ENCODE measurements around the gene AHCYL1. TPM values are rescaled to one million over a fixed set of nuclear protein-coding genes. Genes with fewer than 3 reads are reported as not detected.
A peak's percentile ranks its signal among the peaks of the same experiment; 100 is the strongest.

Gene AHCYL1
- total and polyA plus RNA-seq, 2 of the 8 experiments (the other 6 are each of a cell fraction or from before 2014, with no cell fraction given), result 64.5 to 95.9 TPM

- Histone ChIP-seq H2BK120ac (replicated peaks; ENCODE audit: low read depth, low read length) (no peak overlapping the region), H3K18ac (ENCODE audit: extremely low read depth, low read length) (no peak overlapping the region), H3K4ac (replicated peaks; ENCODE audit: insufficient read length, low read depth, low read length) (no peak overlapping the region), H4K5ac (ENCODE audit: insufficient read length, low read depth, low read length) (no peak overlapping the region), H2BK12ac (ENCODE audit: low read depth, low read length) (no peak overlapping the region), H2BK20ac (ENCODE audit: low read length) (no peak overlapping the region), H3K36me3 (ENCODE audit: control insufficient read depth in 2 of 4, insufficient read depth in 4 of 4, low read length in 3 of 4) (no peaks in the 10 kb centered on the region), H3K79me1 (ENCODE audit: low read depth, low read length) (no peaks in the 10 kb centered on the region), H3K9ac (replicated peaks in 1 of 4; ENCODE audit: extremely low read depth in 1 of 4, low read depth in 3 of 4, low read length in 3 of 4) (no peak overlapping the region), H3K79me2 (ENCODE audit: control insufficient read depth in 1 of 2, insufficient read depth in 2 of 2, low read length in 2 of 2) (no peaks in the 10 kb centered on the region), H3K14ac (ENCODE audit: insufficient read length) (no peak overlapping the region), H2BK15ac (ENCODE audit: low read length) (no peak overlapping the region), H3K4me1 (replicated peaks in 1 of 4; ENCODE audit: control insufficient read depth in 3 of 4, insufficient read depth in 4 of 4, low read length in 3 of 4) (peaks cover 0 to 5% (median 2%) of the 10 kb centered on the region in 4 experiments; a peak in 2 of 7 replicates), H3K27ac (ENCODE audit: low read depth, low read length) (no peak overlapping the region), H3K56ac (replicated peaks; ENCODE audit: insufficient read length, low read depth, low read length) (no peak overlapping the region), H3K23me2 (ENCODE audit: low read depth, low read length) (no peaks in the 10 kb centered on the region), H3K23ac (ENCODE audit: insufficient read length) (no peak overlapping the region), H4K20me1 (replicated peaks in 1 of 2; ENCODE audit: control insufficient read depth in 1 of 2, insufficient read depth in 2 of 2, low read length in 2 of 2) (no peaks in the 10 kb centered on the region), H3K9me3 (ENCODE audit: insufficient read depth in 2 of 2, low read depth in 1 of 2, low read length in 1 of 2) (peaks cover 0 to 5% of the 10 kb centered on the region in 2 experiments; a peak in 1 of 4 replicates), H2AFZ (ENCODE audit: low read length) (0 out of 2 replicates have a peak overlapping the region, but pooled peaks have one; percentile 51), H4K91ac (replicated peaks; ENCODE audit: insufficient read length, low read length) (no peak overlapping the region), H3K27me3 (replicated peaks in 1 of 4; ENCODE audit: control insufficient read depth in 3 of 4, extremely low read depth in 1 of 4, insufficient read depth in 3 of 4, low read length in 3 of 4) (no peaks in the 10 kb centered on the region), H3K4me2 (ENCODE audit: insufficient read depth in 1 of 2, low read depth in 2 of 2, low read length in 2 of 2) (no peak overlapping the region), H2AK5ac (ENCODE audit: low read depth, low read length) (no peak overlapping the region), H3K4me3 (ENCODE audit: extremely low read depth in 1 of 4, insufficient read depth in 2 of 4, low read depth in 3 of 4, low read length in 4 of 4) (no peak overlapping the region), H2BK5ac (ENCODE audit: low read depth, low read length) (no peak overlapping the region), H4K8ac (ENCODE audit: extremely low read depth, insufficient read depth, low read length) (no peak overlapping the region)
- ChIA-PET CTCF (ENCODE audit: partially characterized antibody) (interaction anchor here (0.6 to 3.4 kb wide), 9 partner anchors 8 to 304 kb away, joined by 3 to 15 read pairs (median 5); partner anchors contain the start of gene AHCYL1), POLR2A (ENCODE audit: partially characterized antibody) (interaction anchor here (1.1 kb wide), 1 partner anchor 10 kb away, joined by 3 read pairs; no protein-coding TSS in a partner anchor)
- TF ChIP-seq CTCF (IDR thresholded peaks at IDR 0.05; ENCODE audit: control extremely low read depth in 1 of 3, insufficient read depth in 1 of 3, low read depth in 1 of 3, low read length in 3 of 3), result no peak
- no peak for TF ChIP-seq RXRA (IDR thresholded peaks at IDR 0.05; ENCODE audit: insufficient read depth, low read depth, low read length)
- DNase-seq (ENCODE audit: low read depth in 1 of 2, low spot score in 2 of 2) (no peak), FAIRE-seq (no peak)
- 73% methylated on average over 2 of the region's 2 CpGs; no CpG with 5 or more reads in 1 of the 2 experiments for WGBS, 2 experiments (ENCODE audit: extremely low coverage in 1 of 2, insufficient coverage in 1 of 2, insufficient read length in 1 of 2, insufficient replicate concordance in 2 of 2, low coverage in 1 of 2, low lambda C conversion rate in 2 of 2, missing lambda C conversion rate in 1 of 2)
These were observed 40.0 kb upstream of the AHCYL1 start for GRCh38 chr1:109944541-109944940.

All from H1 (cell line).